Measurements from ENCODE around the gene DENND4C.

The DENND4C gene

GRCh38 chr9:19230355-19231125 lies at the start of gene DENND4C:
DENND4C (plus strand) TSS chr9:19230693; CDS start chr9:19276175, 45,482 bp downstream.
- TF ChIP-seq CTCF (IDR thresholded peaks at IDR 0.05; ENCODE audit: insufficient read depth, low read depth, low read length, missing control alignments): no peak
- peak within 1 kb of the TSS; percentile 47 for H3K4me3 ChIP-seq (ENCODE audit: low read length)
- peak; percentile 91 for DNase-seq (ENCODE audit: low read depth)

- DNase-seq (ENCODE audit: low read depth): peak; percentile 44
- H3K4me3 ChIP-seq (ENCODE audit: low read length): no peak overlapping the region
- no peak for TF ChIP-seq CTCF (IDR thresholded peaks at IDR 0.05; ENCODE audit: insufficient read depth, low read depth, low read length, missing control alignments)
These were observed 49.5 kb upstream of the DENND4C start for GRCh38 chr9:19180991-19181390.

GRCh38 chr9:19181561-19181960 lies 48.9 kb upstream of the DENND4C start:
- TF ChIP-seq CTCF (IDR thresholded peaks at IDR 0.05; ENCODE audit: insufficient read depth, low read depth, low read length, missing control alignments): no peak
- no peak for DNase-seq (ENCODE audit: low read depth)
- no peak overlapping the region for H3K4me3 ChIP-seq (ENCODE audit: low read length)

GRCh38 chr9:19184144-19184917 lies 46.2 kb upstream of the DENND4C start:
- peak; percentile 80 for DNase-seq (ENCODE audit: low read depth)
- TF ChIP-seq CTCF (IDR thresholded peaks at IDR 0.05; ENCODE audit: insufficient read depth, low read depth, low read length, missing control alignments): no peak
- H3K4me3 ChIP-seq (ENCODE audit: low read length): no peak overlapping the region

- DNase-seq (ENCODE audit: low read depth): no peak
- TF ChIP-seq CTCF (IDR thresholded peaks at IDR 0.05; ENCODE audit: insufficient read depth, low read depth, low read length, missing control alignments): no peak
- no peak overlapping the region for H3K4me3 ChIP-seq (ENCODE audit: low read length)
These were observed 45.3 kb upstream of the DENND4C start for GRCh38 chr9:19185191-19185590.

- TF ChIP-seq CTCF (IDR thresholded peaks at IDR 0.05; ENCODE audit: insufficient read depth, low read depth, low read length, missing control alignments): no peak
- peak; percentile 82 for DNase-seq (ENCODE audit: low read depth)
These were observed 44.3 kb upstream of the DENND4C start for GRCh38 chr9:19186232-19186631.

More at GRCh38 chr9:19186232-19186631, 44.3 kb upstream of the DENND4C start:
- no peak overlapping the region for H3K4me3 ChIP-seq (ENCODE audit: low read length)
